ENCODE data around the gene SLC35E1. TPM values are rescaled to one million over a fixed set of nuclear protein-coding genes. Genes with fewer than 3 reads are reported as not detected.

The SLC35E1 gene
- total and polyA plus RNA-seq, 2 of the 4 experiments (the other 2 are of a cell fraction) = 22.6 to 38.0 TPM

DNA sequence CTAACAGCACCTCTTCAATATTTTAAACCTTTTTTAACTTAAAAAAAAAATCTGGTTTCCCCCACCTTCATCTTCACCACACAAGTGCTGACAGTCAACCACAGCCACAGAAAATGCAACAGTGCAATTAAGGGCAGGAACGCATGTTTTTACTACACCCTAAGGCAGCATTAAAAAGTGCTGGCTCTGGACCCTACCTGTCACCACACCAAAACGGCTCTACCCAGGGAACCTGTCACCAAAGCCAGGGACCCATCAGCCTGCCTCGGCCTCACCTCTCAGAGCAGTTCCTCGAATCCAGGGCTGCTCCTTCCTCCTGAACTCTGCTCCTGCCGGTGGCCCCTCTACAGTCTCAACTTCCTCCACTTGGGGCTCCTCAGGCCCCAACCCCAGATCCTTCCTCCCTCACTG, 22.5 kb upstream of the SLC35E1 start:
- Histone ChIP-seq H3K27ac (ENCODE audit: insufficient read depth, low read length) (no peak overlapping the region), H3K9ac (ENCODE audit: low read depth, low read length) (no peak overlapping the region), H4K91ac (ENCODE audit: insufficient read depth, low read depth, low read length) (no peak overlapping the region), H2BK20ac (ENCODE audit: low read depth, low read length) (no peak overlapping the region), H3K4me2 (ENCODE audit: low read depth, low read length) (no peak overlapping the region), H3K18ac (ENCODE audit: low read depth, low read length) (no peak overlapping the region), H4K5ac (ENCODE audit: low read depth, low read length) (no peak overlapping the region), H3K36me3 (ENCODE audit: control insufficient read depth, insufficient read depth, low read length) (no peaks in the 10 kb centered on the region), H3K79me1 (ENCODE audit: low read depth in 1 of 2, low read length in 2 of 2) (peaks cover 36 to 95% of the 10 kb centered on the region in 2 experiments), H2BK5ac (ENCODE audit: low read depth, low read length, poor library complexity, severe bottlenecking) (no peak overlapping the region), H2BK120ac (ENCODE audit: low read depth, low read length) (no peak overlapping the region), H3K23ac (ENCODE audit: low read depth, low read length) (no peak overlapping the region), H3K56ac (ENCODE audit: extremely low read depth, insufficient read depth, low read length) (no peak overlapping the region), H3K4me3 (ENCODE audit: insufficient read depth, low read depth, low read length) (no peak overlapping the region), H2AK9ac (replicated peaks; ENCODE audit: low read depth, low read length, poor library complexity) (no peak overlapping the region), H3K9me1 (ENCODE audit: insufficient read depth, low read length) (peaks cover 67% of the 10 kb centered on the region), H3K9me3 (ENCODE audit: control insufficient read depth, insufficient read depth, low read length) (no peaks in the 10 kb centered on the region), H2AK5ac (ENCODE audit: low read depth, low read length) (no peak overlapping the region), H3K27me3 (ENCODE audit: control insufficient read depth, insufficient read depth, low read length) (no peaks in the 10 kb centered on the region), H3K4me1 (ENCODE audit: control insufficient read depth, insufficient read depth, low read length) (peaks cover 8% of the 10 kb centered on the region; the same call in 1 of the 2 replicates), H3K4ac (ENCODE audit: low read depth, low read length) (no peak overlapping the region), H2BK15ac (ENCODE audit: low read depth, low read length) (no peak overlapping the region), H2AFZ (replicated peaks; ENCODE audit: low read length, poor library complexity) (no peak overlapping the region), H4K8ac (ENCODE audit: low read depth in 2 of 2, low read length in 2 of 2) (no peak overlapping the region), H4K20me1 (ENCODE audit: insufficient read depth, low read length) (peaks cover 100% of the 10 kb centered on the region), H3K14ac (replicated peaks; ENCODE audit: low read depth, low read length) (no peak overlapping the region)
- 85% methylated on average over 3 of the region's 5 CpGs; no CpG with 5 or more reads in 1 of the 2 experiments for WGBS, 2 experiments (ENCODE audit: extremely low coverage in 2 of 2, insufficient read length in 1 of 2)
- CTCF ChIA-PET = no interaction called here
- in situ Hi-C loops (cut with MboI; ENCODE audit: low sequenced_read_pairs) = no loop called here
- POLR2A ChIA-PET (ENCODE audit: unreplicated experiment) = no interaction called here
- dilution Hi-C loops (cut with HindIII; ENCODE audit: low sequenced_read_pairs, unreplicated experiment) = no loop called here
- no peak for ATAC-seq (ENCODE audit: low read depth)
- intact Hi-C loops (cut with micrococcal nuclease) = no loop called here
- no peak for DNase-seq
- BruUV-seq (replicated peaks) = no TSS peak
- TF ChIP-seq RAD21 (IDR thresholded peaks at IDR 0.05; ENCODE audit: low read length) = no peak

All from IMR-90 (cell line).